CD4-positive, CD25-positive, alpha-beta regulatory T cell (primary cell): ENCODE results near the gene PRX. TPM values are rescaled to one million over a fixed set of nuclear protein-coding genes. Genes with fewer than 3 reads are reported as not detected.

Source experiments
- ATAC-seq, 2 donors: fragments of 150-1000 bp; cut with Tn5 transposase; one replicate each; pipeline ENCODE4 v1.10.0; 2021; ENCODE audit warnings: low read depth in 2 of 2, moderate number of reproducible peaks in 2 of 2, moderate library complexity in 1 of 2
- DNase-seq, 3 donors: peaks; one replicate each; pipeline versions ENCODE4 v3.0.0 to v3.0.0-alpha.2; 2012 to 2022; ENCODE audit warnings: mixed read lengths in 1 of 3
- H3K27ac ChIP-seq: one replicate; pipeline ENCODE4 v1.7.0; 2013; ENCODE audit warnings: mild to moderate bottlenecking, low read length; ENCODE audit not compliant: insufficient read depth, poor library complexity, severe bottlenecking
- H3K27me3 ChIP-seq: one replicate; pipeline ENCODE4 v1.7.0; 2013; ENCODE audit warnings: low read length; ENCODE audit not compliant: control insufficient read depth, insufficient read depth
- H3K36me3 ChIP-seq: one replicate; pipeline ENCODE4 v1.7.0; 2013; ENCODE audit warnings: mild to moderate bottlenecking, low read length, moderate library complexity; ENCODE audit not compliant: control insufficient read depth, insufficient read depth
- H3K4me1 ChIP-seq: 2 replicates; pipeline ENCODE4 v1.7.0; 2013; ENCODE audit warnings: mild to moderate bottlenecking, low read length; ENCODE audit not compliant: insufficient read depth, control insufficient read depth, poor library complexity, severe bottlenecking
- H3K4me3 ChIP-seq: one replicate; pipeline ENCODE4 v1.7.0; 2013; ENCODE audit warnings: low read depth, mild to moderate bottlenecking, low read length, moderate library complexity
- H3K9me3 ChIP-seq, 2 experiments: 1 replicate in 1 of 2; 2 replicates in 1 of 2; pipeline ENCODE4 v1.7.0; 2013; ENCODE audit warnings: low read length in 2 of 2, mild to moderate bottlenecking in 1 of 2, moderate library complexity in 1 of 2; ENCODE audit not compliant: control insufficient read depth in 2 of 2
- H3K27ac Mint-ChIP-seq, 3 donors: one replicate each; pipeline ENCODE4 v1.8.0; 2020 to 2022; ENCODE audit warnings: mild to moderate bottlenecking in 3 of 3, mixed read lengths in 3 of 3, moderate library complexity in 2 of 3
- H3K27me3 Mint-ChIP-seq: one replicate; pipeline ENCODE4 v1.8.0; 2022; ENCODE audit warnings: mild to moderate bottlenecking, mixed read lengths
- H3K36me3 Mint-ChIP-seq: one replicate; pipeline ENCODE4 v1.8.0; 2020; ENCODE audit warnings: mixed read lengths
- H3K4me1 Mint-ChIP-seq, 4 donors: one replicate each; pipeline ENCODE4 v1.8.0; 2020 to 2022; ENCODE audit warnings: mixed read lengths in 4 of 4, mild to moderate bottlenecking in 1 of 4
- H3K4me3 Mint-ChIP-seq, 4 donors: one replicate each; pipeline ENCODE4 v1.8.0; 2020 to 2022; ENCODE audit warnings: mild to moderate bottlenecking in 4 of 4, mixed read lengths in 4 of 4, moderate library complexity in 3 of 4
- H3K9me3 Mint-ChIP-seq, 7 donors: one replicate each; pipeline ENCODE4 v1.8.0; 2020 to 2022; ENCODE audit warnings: mixed read lengths in 7 of 7, mild to moderate bottlenecking in 3 of 7, moderate library complexity in 2 of 7
- polyA plus RNA-seq, 4 donors: library from polyadenylated mRNA; unstranded; fragments of 300-500 nt; fragmentation: Illumina TruSeq; gene quantifications; one replicate each; pipeline ENCODE4 v1.2.3, GENCODE V29; 2021
- total RNA-seq: library from RNA; stranded (reverse); gene quantifications from one replicate; pipeline ENCODE4 v1.2.3, GENCODE V29; 2022

The PRX gene
- total and polyA plus RNA-seq, 5 donors from 2014 or later, result 0.08 to 1.3 (median 0.39) TPM; not detected in 1

DNA sequence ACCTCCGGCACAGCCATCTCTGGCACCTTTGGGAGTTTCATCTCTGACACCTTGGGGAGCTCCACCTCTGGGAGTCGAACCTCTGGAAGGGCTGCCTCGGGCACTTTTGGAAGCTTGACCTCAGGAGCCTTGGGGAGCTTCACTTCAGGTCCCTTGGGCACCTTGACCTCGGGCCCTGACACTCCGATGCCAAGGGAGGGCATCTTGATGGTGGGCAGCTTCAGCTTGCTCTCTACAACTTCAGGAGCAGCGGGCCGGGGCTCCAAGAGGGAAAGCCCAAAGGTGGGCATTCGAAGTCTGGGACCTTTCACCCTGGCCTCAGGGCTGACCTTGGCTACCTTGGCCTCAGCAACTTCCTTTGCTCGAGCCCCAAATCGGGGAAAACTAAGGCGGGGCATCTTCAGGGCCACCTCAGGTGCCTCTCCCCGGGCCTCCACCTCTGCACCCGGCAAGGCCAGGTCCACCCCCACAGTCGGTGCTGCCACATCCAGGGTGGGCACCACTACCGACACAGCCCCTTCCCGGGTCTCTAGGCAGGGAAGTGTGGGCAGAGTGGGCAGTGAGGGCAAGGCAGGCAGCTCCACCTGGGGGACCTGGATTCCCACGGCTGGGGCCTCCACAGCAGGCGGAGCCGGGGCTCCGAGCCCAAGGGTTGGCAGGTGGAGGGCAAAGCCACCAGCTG, 16.2 kb downstream of the PRX start:
- Mint-ChIP-seq H3K9me3 (peaks cover 0 to 1% (median 0%) of the 10 kb centered on the region in 7 donors), H3K27me3 (peaks cover 6% of the 10 kb centered on the region), H3K4me1 (peaks cover 0 to 21% (median 13%) of the 10 kb centered on the region in 4 donors), H3K27ac (no peak overlapping the region), H3K4me3 (no peak overlapping the region), H3K36me3 (peaks cover 12% of the 10 kb centered on the region)
- H3K27me3 ChIP-seq, result no peaks in the 10 kb centered on the region
- no peak overlapping the region for H3K27ac ChIP-seq
- H3K4me1 ChIP-seq, result no peaks in the 10 kb centered on the region
- no peaks in the 10 kb centered on the region for H3K36me3 ChIP-seq
- H3K9me3 ChIP-seq, result no peaks in the 10 kb centered on the region
- DNase-seq (no peak), ATAC-seq (no peak)
- no peak overlapping the region for H3K4me3 ChIP-seq

DNA sequence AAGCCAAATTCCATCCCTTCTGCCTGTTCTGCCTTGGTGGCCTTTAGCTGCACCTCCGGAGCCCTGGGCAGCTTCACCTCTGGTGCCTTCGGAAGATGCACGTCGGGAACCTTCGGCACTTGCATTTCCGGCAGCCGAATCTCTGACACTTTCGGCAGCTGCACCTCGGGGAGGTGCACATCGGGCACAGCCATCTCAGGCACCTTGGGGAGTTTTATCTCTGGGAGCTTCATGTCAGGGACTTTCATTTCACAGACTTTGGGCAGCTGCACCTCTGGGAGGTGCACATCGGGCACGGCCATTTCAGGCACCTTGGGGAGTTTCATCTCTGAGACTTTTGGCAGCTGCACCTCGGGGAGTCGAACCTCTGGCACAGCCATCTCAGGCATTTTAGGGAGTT, 17.2 kb downstream of the PRX start:
- Mint-ChIP-seq H3K4me1 (peaks cover 0 to 18% (median 11%) of the 10 kb centered on the region in 4 donors), H3K27me3 (peaks cover 6% of the 10 kb centered on the region), H3K4me3 (no peak overlapping the region), H3K27ac (no peak overlapping the region), H3K9me3 (peaks cover 0 to 1% (median 0%) of the 10 kb centered on the region in 7 donors), H3K36me3 (peaks cover 9% of the 10 kb centered on the region)
- H3K9me3 ChIP-seq, result no peaks in the 10 kb centered on the region
- H3K36me3 ChIP-seq, result no peaks in the 10 kb centered on the region
- no peak for ATAC-seq
- no peak overlapping the region for H3K27ac ChIP-seq
- H3K4me3 ChIP-seq, result no peak overlapping the region
- no peaks in the 10 kb centered on the region for H3K4me1 ChIP-seq
- H3K27me3 ChIP-seq, result no peaks in the 10 kb centered on the region
- DNase-seq, result no peak

DNA sequence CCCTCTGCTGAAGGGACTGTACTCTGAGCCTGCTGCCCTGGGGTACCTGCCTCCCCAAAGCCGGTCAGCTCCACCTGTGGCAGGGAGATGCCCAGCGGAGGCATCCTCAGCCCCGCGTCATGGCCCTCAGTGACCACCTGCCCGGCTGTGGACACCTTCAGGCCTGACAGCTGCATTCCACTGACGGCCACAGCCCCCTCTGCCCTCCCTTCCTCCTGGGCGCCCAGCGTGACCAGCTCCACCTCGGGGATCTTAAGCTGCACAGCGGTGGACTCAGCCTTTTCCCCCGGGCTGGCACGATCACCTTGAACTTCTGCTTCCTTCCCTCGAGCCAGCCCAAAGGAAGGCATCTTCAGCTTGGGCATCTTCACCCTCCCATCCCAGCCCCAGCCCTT, 18.4 kb downstream of the PRX start:
- ATAC-seq, result no peak
- Histone ChIP-seq H3K27me3 (no peaks in the 10 kb centered on the region), H3K4me1 (no peaks in the 10 kb centered on the region), H3K4me3 (no peak overlapping the region), H3K36me3 (no peaks in the 10 kb centered on the region), H3K27ac (no peak overlapping the region), H3K9me3 (no peaks in the 10 kb centered on the region)
- no peak overlapping the region for H3K4me3 Mint-ChIP-seq
- H3K27ac Mint-ChIP-seq, result no peak overlapping the region
- peaks cover 4% of the 10 kb centered on the region for H3K27me3 Mint-ChIP-seq
- H3K9me3 Mint-ChIP-seq, result peaks cover 0 to 1% (median 0%) of the 10 kb centered on the region in 7 donors
- H3K4me1 Mint-ChIP-seq, result peaks cover 0 to 14% (median 8%) of the 10 kb centered on the region in 4 donors
- H3K36me3 Mint-ChIP-seq, result peaks cover 3% of the 10 kb centered on the region
- DNase-seq, result no peak

DNA sequence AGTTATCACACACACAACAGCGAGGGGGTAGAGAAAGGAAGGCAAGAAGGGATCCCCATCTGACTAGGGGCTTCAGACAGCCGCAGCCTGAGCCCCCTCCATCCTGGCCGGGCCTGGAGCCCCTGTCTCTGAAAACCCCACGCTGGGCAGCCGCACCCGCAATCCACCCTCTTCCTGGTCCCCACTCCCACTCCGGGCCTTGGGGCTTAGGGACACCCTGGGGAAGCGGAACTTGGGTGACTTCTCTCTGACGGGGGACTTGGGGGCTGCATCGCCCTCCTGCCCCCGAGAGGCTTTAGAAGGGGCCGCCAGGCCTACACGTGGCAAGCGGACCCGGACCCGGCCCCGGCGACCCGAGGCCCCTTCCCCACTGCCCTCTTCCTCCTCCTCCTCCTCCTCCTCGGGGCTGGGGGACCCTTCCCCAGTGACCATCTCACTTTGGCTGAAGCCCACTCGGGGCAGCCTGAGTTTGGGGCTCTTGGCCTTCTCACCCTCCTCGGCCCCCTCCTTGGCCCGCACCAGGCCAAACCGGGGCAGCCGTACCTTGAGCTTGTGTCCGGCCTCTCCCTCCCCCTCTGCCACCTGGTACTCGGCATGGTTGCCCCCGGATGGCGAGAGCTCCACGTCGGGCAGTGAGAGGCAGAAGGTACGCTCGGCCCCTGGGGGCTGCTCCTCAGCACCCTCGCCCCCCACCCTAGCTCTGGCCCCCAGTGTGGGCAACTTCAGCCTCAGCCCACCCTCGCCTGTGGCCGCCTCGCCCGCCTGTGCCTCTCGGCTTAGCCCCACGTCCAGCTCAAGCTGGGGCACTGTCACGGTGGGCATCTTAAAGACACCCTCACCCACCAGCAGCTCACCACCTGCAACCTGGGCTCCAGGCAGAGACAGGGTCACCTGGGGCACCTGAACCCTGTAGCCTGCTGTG, 19.0 kb downstream of the PRX start:
- Mint-ChIP-seq H3K27ac (no peak overlapping the region), H3K36me3 (peaks cover 3% of the 10 kb centered on the region), H3K27me3 (no peaks in the 10 kb centered on the region), H3K9me3 (peaks cover 0 to 1% (median 0%) of the 10 kb centered on the region in 7 donors), H3K4me1 (peaks cover 0 to 9% (median 3%) of the 10 kb centered on the region in 4 donors), H3K4me3 (no peak overlapping the region)
- DNase-seq (no peak), ATAC-seq (no peak)
- no peaks in the 10 kb centered on the region for H3K27me3 ChIP-seq
- H3K36me3 ChIP-seq, result no peaks in the 10 kb centered on the region
- no peak overlapping the region for H3K27ac ChIP-seq
- no peak overlapping the region for H3K4me3 ChIP-seq
- no peaks in the 10 kb centered on the region for H3K4me1 ChIP-seq
- H3K9me3 ChIP-seq, result no peaks in the 10 kb centered on the region

DNA sequence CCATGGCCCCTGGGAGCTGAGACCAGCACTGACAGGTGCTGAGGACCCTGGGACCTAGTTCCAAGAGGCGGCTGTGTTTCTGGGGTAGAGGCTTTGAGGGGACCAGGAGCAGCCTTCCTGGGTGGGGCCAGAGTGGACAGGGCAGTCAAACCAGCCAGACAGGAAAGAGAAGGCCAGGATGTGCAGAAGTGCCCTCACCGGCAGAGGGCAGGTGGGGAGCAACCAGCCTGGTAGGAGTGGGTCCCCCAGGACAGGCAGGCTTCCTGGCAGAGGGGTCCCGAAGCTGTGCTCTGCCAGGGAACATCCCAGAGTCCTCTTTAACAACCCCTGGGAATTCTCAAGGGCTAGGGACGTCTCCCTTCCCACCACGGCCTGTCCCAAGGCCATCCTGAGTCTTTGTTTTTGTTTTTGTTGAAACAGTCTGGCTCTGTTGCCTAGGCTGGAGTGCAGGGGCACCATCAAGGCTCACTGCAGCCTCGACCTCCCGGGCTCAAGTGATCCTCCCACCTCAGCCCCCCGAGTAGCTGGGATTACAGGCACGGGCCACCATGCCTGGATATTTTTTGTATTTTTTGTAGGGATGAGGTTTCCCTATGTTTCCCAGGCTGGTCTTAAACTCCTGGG, 20.2 kb downstream of the PRX start:
- Mint-ChIP-seq H3K27ac (no peak overlapping the region), H3K36me3 (no peaks in the 10 kb centered on the region), H3K27me3 (no peaks in the 10 kb centered on the region), H3K4me3 (no peak overlapping the region), H3K4me1 (no peaks in the 10 kb centered on the region), H3K9me3 (no peaks in the 10 kb centered on the region)
- no peak overlapping the region for H3K27ac ChIP-seq
- H3K27me3 ChIP-seq, result no peaks in the 10 kb centered on the region
- H3K36me3 ChIP-seq, result no peaks in the 10 kb centered on the region
- H3K4me1 ChIP-seq, result no peaks in the 10 kb centered on the region
- DNase-seq, result no peak
- no peak for ATAC-seq
- H3K4me3 ChIP-seq, result no peak overlapping the region
- H3K9me3 ChIP-seq, result no peaks in the 10 kb centered on the region

DNA sequence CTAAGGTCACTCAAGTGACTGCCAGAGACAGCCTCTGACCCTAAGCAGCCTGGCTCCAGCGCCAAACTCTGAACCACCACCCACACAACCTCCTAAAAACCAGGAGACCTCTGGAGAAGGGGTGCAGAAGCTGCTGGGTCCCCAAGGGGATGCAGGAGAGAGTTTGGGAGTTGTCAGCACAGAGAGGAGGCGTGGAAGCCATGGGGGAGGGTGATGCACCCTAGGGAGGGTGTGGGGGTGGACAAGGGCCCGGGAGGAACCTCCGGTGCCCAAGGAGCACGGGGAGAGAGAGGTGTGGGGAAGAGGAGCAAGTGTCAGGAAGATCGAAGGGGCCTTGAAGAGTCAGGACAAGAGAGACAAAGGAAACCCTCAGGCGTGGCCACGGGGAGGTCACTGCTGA, 21.1 kb downstream of the PRX start:
- no peaks in the 10 kb centered on the region for H3K27me3 Mint-ChIP-seq
- Histone ChIP-seq H3K9me3 (no peaks in the 10 kb centered on the region), H3K27me3 (no peaks in the 10 kb centered on the region), H3K27ac (no peak overlapping the region), H3K36me3 (no peaks in the 10 kb centered on the region), H3K4me1 (no peaks in the 10 kb centered on the region), H3K4me3 (no peak overlapping the region)
- H3K9me3 Mint-ChIP-seq, result no peaks in the 10 kb centered on the region
- no peak overlapping the region for H3K4me3 Mint-ChIP-seq
- H3K4me1 Mint-ChIP-seq, result no peaks in the 10 kb centered on the region
- ATAC-seq, result no peak
- no peak overlapping the region for H3K27ac Mint-ChIP-seq
- H3K36me3 Mint-ChIP-seq, result no peaks in the 10 kb centered on the region
- DNase-seq, result no peak

DNA sequence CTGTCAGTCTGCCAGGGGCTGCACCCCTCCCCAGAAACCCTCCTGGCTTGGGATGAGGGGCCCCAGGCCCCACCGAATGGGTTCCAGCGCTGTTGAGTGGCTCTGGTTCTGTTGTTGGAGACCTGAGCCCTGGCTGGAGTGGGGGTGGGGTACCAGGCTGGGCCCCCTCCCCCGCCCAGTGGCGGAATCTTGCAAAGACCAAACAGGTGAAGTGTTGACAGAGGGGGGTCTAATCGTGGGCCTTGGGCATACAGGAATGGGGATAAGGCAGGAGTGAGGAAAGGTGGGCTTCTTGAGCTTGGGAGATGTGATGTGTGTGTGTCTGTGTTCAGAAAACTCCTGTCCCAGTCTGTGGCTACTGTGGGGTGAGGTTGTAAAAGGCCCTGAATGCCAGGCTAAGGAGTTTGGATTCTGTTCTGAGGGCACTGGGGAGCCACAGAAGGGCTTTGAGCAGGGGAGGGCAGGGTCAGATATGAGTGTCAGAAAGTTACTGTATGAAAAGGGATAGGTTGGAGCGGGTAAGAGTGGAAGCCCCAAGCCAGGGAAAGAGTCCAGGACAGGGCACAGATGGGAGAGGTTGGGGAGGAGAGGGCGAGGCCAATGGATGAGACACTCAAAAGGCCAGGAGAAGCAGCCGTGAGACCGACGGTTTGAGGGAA, 23.0 kb downstream of the PRX start, which contains the start of gene HIPK4:
Gene HIPK4 (minus strand): TSS at position 98 of the 659 bp plus-strand sequence. CDS start 279 bp downstream, outside the sequence.
- no peaks in the 10 kb centered on the region for H3K9me3 ChIP-seq
- no peak for ATAC-seq
- Mint-ChIP-seq H3K27me3 (no peaks in the 10 kb centered on the region), H3K4me1 (no peaks in the 10 kb centered on the region), H3K36me3 (no peaks in the 10 kb centered on the region), H3K4me3 (peak within 1 kb of the TSS in 1 of 4 donors; percentile 51), H3K9me3 (no peaks in the 10 kb centered on the region), H3K27ac (no peak within 1 kb of the TSS)
- H3K27me3 ChIP-seq, result no peaks in the 10 kb centered on the region
- H3K4me1 ChIP-seq, result no peaks in the 10 kb centered on the region
- no peak for DNase-seq
- no peaks in the 10 kb centered on the region for H3K36me3 ChIP-seq
- no peak within 1 kb of the TSS for H3K27ac ChIP-seq
- no peak within 1 kb of the TSS for H3K4me3 ChIP-seq
